AG08395 (cell line): ENCODE results near the gene FUCA1.

Experiments
- DNase-seq: peaks from one replicate; pipeline ENCODE4 v3.0.0; 2012; ENCODE audit warnings: mixed read lengths, low spot score

Gene FUCA1

GRCh38 chr1:23801338-23801748 lies 66.7 kb downstream of the FUCA1 start:
- DNase-seq = no peak

- DNase-seq = peak; percentile 98
Measured at GRCh38 chr1:23800400-23801337, 67.4 kb downstream of the FUCA1 start, which contains the start of gene GALE. Gene GALE, minus strand, starts transcription at chr1:23800754. Its CDS starts 1,747 bp downstream, at chr1:23799007.

- peak; percentile 41 for DNase-seq
Measured at GRCh38 chr1:23799570-23800399, 68.3 kb downstream of the FUCA1 start.

GRCh38 chr1:23799255-23799569 lies 68.9 kb downstream of the FUCA1 start:
- DNase-seq = no peak

- DNase-seq = no peak
Measured at GRCh38 chr1:23798662-23799142, 69.4 kb downstream of the FUCA1 start.

GRCh38 chr1:23797478-23798448 lies 70.3 kb downstream of the FUCA1 start:
- DNase-seq = no peak

GRCh38 chr1:23796466-23797271 lies 71.4 kb downstream of the FUCA1 start:
- no peak for DNase-seq

GRCh38 chr1:23795676-23796465 lies 72.2 kb downstream of the FUCA1 start:
- DNase-seq = no peak
